ENCODE data around the gene DNAI4.

GRCh38 chr1:66768965-66769364 is 155.7 kb downstream of the DNAI4 start:
- no peak for TF ChIP-seq CTCF (optimal IDR thresholded peaks at IDR 0.05 in 1 of 3, IDR thresholded peaks at IDR 0.05 in 1 of 3, conservative IDR thresholded peaks at IDR 0.05 in 1 of 3; ENCODE audit: extremely low read depth in 1 of 3, insufficient read depth in 2 of 3, low read length in 3 of 3)
- no peak for TF ChIP-seq EZH2 (IDR thresholded peaks at IDR 0.05; ENCODE audit: low read length)
